Immature natural killer cell (primary cell): ENCODE measurements around the gene ACAP2. TPM values are rescaled to one million over a fixed set of nuclear protein-coding genes. Genes with fewer than 3 reads are reported as not detected.

Experiments
- DNase-seq, 3 donors: peaks; one replicate each; pipeline ENCODE4 v3.0.0; 2022; ENCODE audit warnings: mixed read lengths in 1 of 3
- H3K27ac Mint-ChIP-seq, 6 donors: one replicate each; pipeline ENCODE4 v1.8.0; 2020; ENCODE audit warnings: mixed read lengths in 6 of 6, mild to moderate bottlenecking in 5 of 6, inconsistent platforms in 4 of 6, moderate library complexity in 3 of 6
- H3K27me3 Mint-ChIP-seq, 3 donors: one replicate each; pipeline ENCODE4 v1.8.0; 2020 to 2021; ENCODE audit warnings: low read depth in 3 of 3, mild to moderate bottlenecking in 3 of 3, mixed read lengths in 3 of 3, moderate library complexity in 3 of 3, inconsistent platforms in 1 of 3
- H3K36me3 Mint-ChIP-seq, 3 donors: one replicate each; pipeline ENCODE4 v1.8.0; 2020; ENCODE audit warnings: mixed read lengths in 3 of 3, inconsistent platforms in 2 of 3, mild to moderate bottlenecking in 2 of 3
- H3K4me1 Mint-ChIP-seq, 2 donors: one replicate each; pipeline ENCODE4 v1.8.0; 2020; ENCODE audit warnings: inconsistent platforms in 2 of 2, mild to moderate bottlenecking in 2 of 2, mixed read lengths in 2 of 2, moderate library complexity in 1 of 2
- H3K4me3 Mint-ChIP-seq, 5 donors: one replicate each; pipeline ENCODE4 v1.8.0; 2020; ENCODE audit warnings: mild to moderate bottlenecking in 5 of 5, mixed read lengths in 5 of 5, inconsistent platforms in 3 of 5, moderate library complexity in 3 of 5
- H3K9me3 Mint-ChIP-seq, 6 donors: one replicate each; pipeline ENCODE4 v1.8.0; 2020; ENCODE audit warnings: mild to moderate bottlenecking in 6 of 6, mixed read lengths in 6 of 6, inconsistent platforms in 4 of 6, moderate library complexity in 3 of 6
- polyA plus RNA-seq, 3 donors: library from polyadenylated mRNA; unstranded; fragments of 300-500 nt; fragmentation: Illumina TruSeq; gene quantifications; one replicate each; pipeline ENCODE4 v1.2.3, GENCODE V29; 2021

Gene ACAP2
- polyA plus RNA-seq, 3 donors from 2014 or later, result 41.0 to 74.1 (median 53.0) TPM

DNA sequence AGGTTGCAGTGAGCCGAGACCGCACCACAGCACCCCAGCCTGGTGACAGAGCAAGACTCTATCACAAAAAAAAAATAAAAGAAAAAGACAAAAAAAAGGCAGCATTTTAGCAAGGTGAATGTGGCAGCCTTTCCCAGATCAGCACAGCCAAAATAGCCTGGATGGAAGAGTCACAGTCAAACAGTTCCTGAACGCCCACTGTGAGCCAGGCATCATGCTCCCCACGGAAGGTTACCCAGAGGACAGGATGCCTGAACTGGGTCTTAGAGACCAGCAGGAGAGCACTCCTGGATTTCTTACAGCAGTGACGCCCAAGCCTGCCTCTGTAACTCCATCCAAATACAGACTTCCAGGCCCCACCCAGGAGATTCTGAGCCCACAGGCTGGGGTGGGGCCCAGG lies 176.4 kb downstream of the ACAP2 start:
- Mint-ChIP-seq H3K36me3 (peaks cover 0 to 4% (median 0%) of the 10 kb centered on the region in 3 donors), H3K27me3 (peaks cover 0 to 2% (median 0%) of the 10 kb centered on the region in 3 donors), H3K4me1 (peaks cover 21 to 24% of the 10 kb centered on the region in 2 donors), H3K27ac (no peak overlapping the region), H3K9me3 (no peaks in the 10 kb centered on the region), H3K4me3 (no peak overlapping the region)
- DNase-seq, result no peak

DNA sequence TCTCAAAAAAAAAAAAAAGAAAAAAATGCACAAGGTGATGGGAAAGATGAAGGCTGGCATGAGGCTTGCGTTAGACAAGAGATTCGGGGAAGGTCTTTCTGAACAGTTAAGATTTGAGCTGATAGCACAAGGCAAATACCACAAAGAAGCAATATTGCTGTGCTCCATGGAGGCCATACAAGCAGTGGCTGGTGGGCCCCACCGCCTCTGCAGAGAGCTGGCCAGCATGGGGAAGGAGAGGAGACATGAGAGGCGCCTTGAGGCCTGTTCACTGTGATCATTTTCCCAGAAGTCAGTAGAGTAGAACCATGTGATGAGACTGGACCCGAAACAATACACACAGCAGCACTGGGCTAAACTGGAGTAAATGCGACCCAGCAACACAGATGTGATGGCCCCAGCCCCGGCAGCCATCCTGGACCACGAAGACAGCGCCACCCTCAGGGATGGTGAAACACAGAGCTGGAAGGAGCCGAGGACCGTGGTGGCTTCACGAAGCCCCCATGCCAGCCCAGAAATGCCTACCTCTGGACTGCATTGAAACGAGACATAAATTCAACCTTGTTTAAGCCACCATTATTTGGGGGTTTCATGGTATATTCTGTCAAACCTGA lies 177.3 kb downstream of the ACAP2 start:
- no peaks in the 10 kb centered on the region for H3K9me3 Mint-ChIP-seq
- H3K27me3 Mint-ChIP-seq, result peaks cover 2 to 5% (median 2%) of the 10 kb centered on the region in 3 donors
- H3K4me1 Mint-ChIP-seq, result peaks cover 29% of the 10 kb centered on the region in 2 donors
- peaks cover 0 to 4% (median 0%) of the 10 kb centered on the region in 3 donors for H3K36me3 Mint-ChIP-seq
- H3K27ac Mint-ChIP-seq, result no peak overlapping the region
- H3K4me3 Mint-ChIP-seq, result no peak overlapping the region
- no peak for DNase-seq

DNA sequence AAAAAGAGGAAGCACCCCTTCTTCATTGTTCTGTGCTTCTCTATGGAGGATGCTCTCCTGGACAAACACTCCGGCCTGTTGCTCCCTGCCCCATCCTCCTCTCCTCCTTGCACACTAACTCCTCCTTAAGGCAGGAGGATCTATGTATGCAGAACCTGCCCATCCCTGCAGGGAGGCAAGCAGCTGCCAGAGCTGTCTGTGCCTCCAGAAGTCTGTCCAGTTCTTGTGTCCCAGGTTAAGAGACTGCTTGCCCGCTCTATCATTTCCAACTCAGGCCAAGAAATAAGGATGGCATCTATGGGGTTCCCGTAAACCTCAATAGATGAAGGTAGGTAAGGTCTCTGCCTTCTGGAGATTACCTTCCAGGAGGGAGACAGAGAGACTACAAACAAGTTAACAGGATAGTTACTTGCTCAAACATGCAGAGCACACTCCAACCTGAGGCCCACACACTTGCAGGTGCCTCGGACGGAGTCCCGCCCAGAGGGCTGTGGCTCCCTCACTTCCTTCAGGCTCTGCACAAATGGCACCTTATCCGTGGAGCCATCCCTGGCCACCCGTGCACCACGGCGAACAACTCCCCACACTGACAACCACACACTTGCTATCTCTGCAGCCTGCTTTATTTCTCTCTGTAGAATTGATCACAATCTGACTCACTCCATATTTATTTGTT lies 178.8 kb downstream of the ACAP2 start:
- H3K4me1 Mint-ChIP-seq, result peaks cover 19% of the 10 kb centered on the region in 2 donors
- H3K36me3 Mint-ChIP-seq, result peaks cover 0 to 4% (median 0%) of the 10 kb centered on the region in 3 donors
- peaks cover 6 to 10% (median 8%) of the 10 kb centered on the region in 3 donors for H3K27me3 Mint-ChIP-seq
- DNase-seq, result no peak
- no peak overlapping the region for H3K27ac Mint-ChIP-seq
- no peaks in the 10 kb centered on the region for H3K9me3 Mint-ChIP-seq
- H3K4me3 Mint-ChIP-seq, result no peak overlapping the region

DNA sequence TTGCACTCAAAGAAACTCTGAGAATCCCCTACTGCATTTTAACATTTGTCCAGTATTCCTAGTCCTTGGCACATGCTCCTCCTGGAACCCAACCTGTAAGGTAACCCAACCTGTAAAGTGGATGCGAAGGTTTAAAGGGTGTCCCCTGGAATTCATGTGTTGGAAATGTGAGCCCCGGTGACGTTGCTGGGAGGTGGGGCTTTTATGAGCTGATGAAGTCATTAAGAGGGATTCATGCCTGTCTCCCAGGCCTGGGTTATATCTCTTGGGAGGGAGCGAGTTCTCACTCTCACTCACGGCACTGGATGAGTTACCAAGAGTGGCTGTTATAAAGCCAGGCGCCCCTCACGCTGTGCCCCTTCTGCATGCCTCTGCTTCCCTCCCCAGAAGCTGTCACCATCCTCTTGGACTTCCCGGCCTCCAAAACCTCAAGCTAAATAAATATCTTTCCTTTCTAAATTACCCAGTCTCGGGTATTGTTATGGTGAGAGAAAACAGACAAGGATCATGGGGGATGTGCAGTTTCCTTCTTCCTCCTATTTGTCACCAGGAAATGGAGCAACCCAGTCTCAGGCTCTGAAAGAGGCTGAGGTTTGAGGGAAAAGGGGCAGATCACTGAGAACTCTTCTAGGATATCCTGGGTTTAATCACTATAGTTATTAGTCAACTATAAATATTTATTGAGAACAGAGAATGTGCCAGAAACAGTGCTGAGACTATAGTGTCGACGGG lies 179.5 kb downstream of the ACAP2 start:
- Mint-ChIP-seq H3K4me1 (peaks cover 21 to 22% of the 10 kb centered on the region in 2 donors), H3K27me3 (peaks cover 6 to 10% (median 8%) of the 10 kb centered on the region in 3 donors), H3K36me3 (peaks cover 0 to 4% (median 0%) of the 10 kb centered on the region in 3 donors), H3K27ac (no peak overlapping the region), H3K9me3 (no peaks in the 10 kb centered on the region), H3K4me3 (no peak overlapping the region)
- DNase-seq, result no peak

DNA sequence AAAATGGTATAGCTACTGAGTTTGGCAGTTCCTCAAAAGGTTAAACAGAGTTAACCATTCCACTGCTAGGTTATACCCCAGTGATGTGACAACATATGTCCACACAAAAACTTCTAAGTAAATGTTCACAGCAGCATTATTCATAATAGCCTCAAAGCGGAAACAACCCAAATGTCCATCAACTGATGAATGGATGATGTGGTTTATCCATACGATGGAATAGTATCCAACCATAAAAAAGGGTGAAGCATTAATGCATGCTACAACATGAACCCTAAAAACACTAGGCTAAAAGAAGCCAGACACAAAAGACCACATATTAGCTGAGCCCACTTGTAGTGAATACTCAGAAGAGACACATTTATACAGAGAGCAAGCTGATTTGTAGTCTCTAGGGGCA lies 180.9 kb downstream of the ACAP2 start:
- H3K4me1 Mint-ChIP-seq, result peaks cover 16 to 23% of the 10 kb centered on the region in 2 donors
- no peaks in the 10 kb centered on the region for H3K9me3 Mint-ChIP-seq
- no peak for DNase-seq
- peaks cover 6 to 10% (median 8%) of the 10 kb centered on the region in 3 donors for H3K27me3 Mint-ChIP-seq
- H3K36me3 Mint-ChIP-seq, result peaks cover 0 to 4% (median 0%) of the 10 kb centered on the region in 3 donors
- peak overlapping the region in 1 of 6 donors; percentile 49 for H3K27ac Mint-ChIP-seq
- H3K4me3 Mint-ChIP-seq, result peak overlapping the region in 1 of 5 donors; percentile 43

DNA sequence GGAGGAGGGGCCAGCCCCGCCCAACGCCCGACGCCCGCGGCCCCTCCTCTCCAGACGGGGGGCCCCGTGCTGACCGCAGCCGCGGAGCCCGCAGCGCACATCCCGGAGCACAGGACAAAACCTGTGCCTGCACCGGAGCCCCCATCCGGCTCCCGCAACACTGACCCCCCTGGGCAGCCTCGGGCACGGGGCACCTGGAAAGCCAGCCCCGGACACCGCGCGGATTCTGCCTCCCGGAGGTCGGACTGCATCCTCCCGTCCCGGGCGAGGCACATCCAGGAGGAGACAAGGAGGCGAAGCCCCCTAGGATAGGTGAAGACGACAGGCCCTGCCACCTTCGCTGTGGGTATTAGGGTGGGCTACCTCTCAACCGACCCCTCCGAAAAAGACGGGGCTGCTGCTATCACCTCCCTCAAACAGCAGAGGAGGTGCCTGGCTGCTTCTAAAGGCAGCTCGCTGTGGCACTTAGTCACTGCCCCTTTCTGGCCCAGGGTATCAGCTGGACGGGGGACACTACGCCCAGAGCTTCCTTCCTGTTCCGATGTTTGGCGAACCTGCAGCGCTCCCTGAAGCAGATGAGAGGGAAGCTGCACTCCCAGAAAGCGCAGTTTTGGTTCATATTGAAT lies 182.4 kb downstream of the ACAP2 start:
- DNase-seq, result no peak
- peaks cover 16 to 23% of the 10 kb centered on the region in 2 donors for H3K4me1 Mint-ChIP-seq
- H3K27ac Mint-ChIP-seq, result peak overlapping the region; percentile 74 to 90 (median 85)
- peak overlapping the region; percentile 79 to 82 (median 82) for H3K4me3 Mint-ChIP-seq
- H3K36me3 Mint-ChIP-seq, result peaks cover 0 to 3% (median 0%) of the 10 kb centered on the region in 3 donors
- no peaks in the 10 kb centered on the region for H3K9me3 Mint-ChIP-seq
- peaks cover 6 to 10% (median 8%) of the 10 kb centered on the region in 3 donors for H3K27me3 Mint-ChIP-seq

DNA sequence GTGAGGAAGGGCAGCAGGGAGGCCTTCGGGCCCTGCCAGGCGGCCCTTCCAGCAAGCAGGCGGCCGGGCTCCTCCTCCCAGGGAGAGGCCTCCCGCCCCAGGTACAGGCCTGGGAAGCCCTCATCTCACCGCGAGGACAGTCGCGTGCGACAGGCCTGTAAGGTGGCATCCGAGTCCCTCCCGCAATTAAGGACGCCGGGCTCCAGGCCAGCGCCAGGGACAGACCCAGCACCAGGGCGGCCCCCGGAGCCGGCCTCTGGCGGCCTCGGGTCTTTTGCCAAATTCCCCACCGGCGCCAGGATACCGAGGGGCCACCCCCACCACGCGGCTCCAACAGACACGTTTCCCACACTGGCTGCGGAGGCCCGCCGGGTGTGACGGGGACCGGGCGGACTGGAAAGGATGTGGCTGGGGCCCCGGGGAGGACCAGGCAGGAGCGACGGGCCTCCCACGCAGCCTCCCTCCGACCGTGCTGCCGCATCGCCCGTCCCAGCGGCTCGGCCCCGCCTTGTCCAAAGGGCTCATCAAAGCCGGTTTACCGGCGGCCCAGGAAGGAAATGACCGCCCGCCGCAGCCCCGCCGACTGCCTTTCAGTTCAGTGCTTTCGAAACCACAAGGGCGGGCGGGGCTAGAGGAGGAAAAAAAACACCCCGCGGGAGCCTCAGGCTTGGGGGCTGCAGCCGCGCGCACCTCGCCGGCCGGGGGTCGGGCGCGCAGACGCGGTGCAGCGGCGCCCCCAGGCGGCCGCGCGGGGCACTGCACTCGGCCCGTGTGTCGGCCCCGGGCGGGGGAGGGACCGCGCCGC lies 183.1 kb downstream of the ACAP2 start:
- H3K36me3 Mint-ChIP-seq, result no peaks in the 10 kb centered on the region

DNA sequence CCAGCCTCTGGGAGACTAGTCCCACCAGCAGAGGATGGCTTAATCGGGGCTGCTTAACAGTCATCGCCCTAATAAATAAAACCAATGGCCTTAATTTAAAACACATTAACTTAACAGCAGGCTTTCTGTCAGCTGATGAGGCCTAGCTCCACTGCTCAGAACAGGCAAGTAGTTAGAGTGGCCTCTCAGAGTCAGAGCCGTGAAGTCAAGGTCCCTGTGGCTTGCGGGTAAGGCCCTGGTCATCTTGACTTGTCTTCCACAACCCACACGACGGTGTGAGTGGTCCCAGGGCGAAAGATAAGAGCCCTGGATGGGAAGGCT lies 183.7 kb downstream of the ACAP2 start:
- Mint-ChIP-seq H3K9me3 (no peaks in the 10 kb centered on the region), H3K27ac (peak overlapping the region; percentile 90 to 96 (median 92)), H3K27me3 (peaks cover 6 to 10% (median 7%) of the 10 kb centered on the region in 3 donors), H3K4me1 (peaks cover 16 to 24% of the 10 kb centered on the region in 2 donors), H3K36me3 (no peaks in the 10 kb centered on the region), H3K4me3 (peak overlapping the region in 4 of 5 donors; percentile 29 to 70 (median 38))
- no peak for DNase-seq

More for the DNA sequence above, 183.1 kb downstream of the ACAP2 start:
- Mint-ChIP-seq H3K27me3 (peaks cover 6 to 10% (median 8%) of the 10 kb centered on the region in 3 donors), H3K27ac (peak overlapping the region; percentile 88 to 96 (median 90)), H3K9me3 (no peaks in the 10 kb centered on the region), H3K4me3 (peak overlapping the region; percentile 68 to 80 (median 68)), H3K4me1 (peaks cover 16 to 23% of the 10 kb centered on the region in 2 donors)
- DNase-seq, result peak; percentile 94 to 96 (median 95)

DNA sequence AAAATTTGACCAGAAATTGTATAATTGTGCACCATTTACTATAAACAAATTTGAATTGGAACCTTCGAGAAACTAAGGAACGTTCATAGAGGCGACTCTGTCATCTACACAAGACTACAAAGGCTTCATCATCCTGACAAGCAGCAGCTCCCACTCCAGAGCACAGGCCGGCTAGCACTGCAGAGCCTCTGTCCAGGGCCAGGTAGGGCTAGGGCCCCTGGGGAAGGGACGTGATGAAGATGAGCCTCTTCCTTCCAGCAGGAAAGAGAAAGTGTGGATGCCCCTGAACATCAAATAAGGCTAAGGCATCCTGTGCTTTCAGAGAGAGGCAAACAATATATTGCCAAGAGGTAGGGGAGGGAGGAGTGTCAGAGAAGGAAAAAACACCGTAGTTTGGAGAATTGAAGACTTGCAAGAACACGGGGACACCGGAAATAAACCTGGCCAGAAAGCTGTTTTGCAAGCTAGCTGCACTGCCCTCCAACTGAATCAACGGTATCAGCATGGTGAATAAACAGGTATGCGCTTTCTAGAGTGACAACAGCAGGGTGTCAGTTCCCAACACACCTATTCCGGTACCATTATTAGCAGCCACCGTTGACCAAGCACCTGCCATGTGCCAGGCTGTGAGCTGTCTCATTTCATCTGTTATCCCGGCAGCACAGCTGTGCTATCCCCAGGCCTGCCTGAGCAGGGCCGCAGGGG lies 184.2 kb downstream of the ACAP2 start:
- Mint-ChIP-seq H3K9me3 (no peaks in the 10 kb centered on the region), H3K27ac (peak overlapping the region; percentile 90 to 96 (median 92)), H3K4me1 (peaks cover 16 to 24% of the 10 kb centered on the region in 2 donors), H3K27me3 (peaks cover 6 to 10% (median 7%) of the 10 kb centered on the region in 3 donors), H3K4me3 (peak overlapping the region; percentile 38 to 70 (median 54)), H3K36me3 (no peaks in the 10 kb centered on the region)
- DNase-seq, result peak in 1 of 3 donors; percentile 7

DNA sequence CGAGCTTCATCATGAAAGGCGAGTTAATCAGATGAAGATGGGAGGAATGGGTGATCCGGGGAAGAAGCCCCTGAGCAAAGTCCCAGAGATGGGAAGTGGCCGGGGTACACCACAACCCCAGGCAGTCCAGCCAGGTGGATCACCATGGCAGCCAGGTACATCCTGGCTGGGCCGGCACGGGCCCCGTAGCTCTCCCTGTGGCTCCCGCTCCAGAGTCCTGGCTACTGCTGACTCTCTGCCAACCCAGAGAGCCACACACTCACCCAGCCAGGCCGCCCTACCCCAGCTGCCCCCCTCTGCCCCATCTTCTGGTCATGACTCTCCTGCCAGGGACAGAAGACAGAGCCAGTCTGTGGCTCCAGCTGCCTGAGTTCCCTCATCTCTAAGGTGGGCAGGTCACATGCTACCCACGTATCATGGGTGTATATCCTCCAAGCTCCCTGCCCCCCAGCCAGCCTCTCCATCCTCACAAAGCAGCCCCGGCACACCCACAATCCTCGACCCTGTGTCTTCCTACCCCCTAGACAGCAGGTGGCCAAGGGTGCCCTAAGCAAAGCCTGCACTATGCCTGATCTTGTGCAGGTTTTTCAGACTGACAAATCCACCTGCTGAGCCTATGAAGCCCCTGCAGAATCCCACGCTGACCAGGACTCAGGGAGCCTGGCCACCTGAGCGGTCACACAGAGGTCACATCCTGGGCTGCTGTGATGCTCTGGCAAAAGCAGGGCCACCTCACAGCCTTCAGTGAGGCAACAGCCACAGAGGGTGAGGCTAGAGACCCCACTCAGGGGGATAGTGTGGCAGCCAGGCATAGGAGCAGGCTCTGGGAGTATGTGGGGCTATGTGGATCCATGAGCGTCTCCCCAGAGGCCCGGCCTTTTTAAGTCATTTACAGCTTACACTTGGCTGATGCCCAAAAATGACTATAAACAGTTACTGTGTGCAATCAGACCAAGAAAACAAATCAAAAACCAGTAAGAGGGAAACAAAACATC lies 185.1 kb downstream of the ACAP2 start:
- DNase-seq, result no peak
- Mint-ChIP-seq H3K4me3 (peak overlapping the region; percentile 17 to 70 (median 54)), H3K27me3 (peaks cover 6 to 10% (median 7%) of the 10 kb centered on the region in 3 donors)

DNA sequence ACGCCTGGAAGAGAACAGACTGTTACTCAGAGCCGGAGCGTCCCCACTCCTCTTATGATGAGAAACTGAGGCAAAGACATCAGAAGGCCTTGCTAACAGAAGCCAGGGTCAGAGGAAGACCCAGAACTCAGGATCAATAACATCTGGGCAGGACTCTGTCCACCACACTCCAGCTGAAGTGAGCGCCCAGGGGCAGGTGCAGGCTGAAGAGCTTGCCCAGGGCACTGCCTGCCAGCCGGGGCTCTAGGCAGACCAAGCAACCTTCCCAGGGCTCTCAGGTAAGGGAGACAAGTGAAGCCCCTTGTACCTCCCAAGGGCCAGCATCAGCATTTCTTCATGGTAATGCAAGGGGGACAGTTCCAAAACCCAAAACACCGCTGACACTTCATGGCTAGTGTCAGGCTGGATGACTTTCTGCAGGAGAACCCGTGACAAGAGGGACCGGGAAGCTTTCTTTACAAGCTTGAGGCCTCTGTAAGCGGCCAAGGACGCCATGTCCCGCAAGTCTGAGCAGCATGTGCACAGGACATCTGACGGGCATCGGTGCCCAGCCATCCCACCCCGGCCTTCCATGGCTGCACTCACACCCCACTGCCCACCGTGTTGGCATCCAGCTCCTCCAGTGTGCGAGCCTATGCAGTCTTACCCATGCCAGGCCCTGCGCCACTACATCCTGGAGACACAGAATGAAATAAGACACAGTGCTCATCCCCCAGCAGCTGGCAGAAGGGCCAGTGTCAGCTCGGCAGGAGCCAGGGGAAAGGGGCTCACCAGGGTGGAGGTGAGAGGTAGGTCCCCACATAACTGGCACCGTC lies 186.0 kb downstream of the ACAP2 start:
- H3K4me1 Mint-ChIP-seq, result peaks cover 26 to 28% of the 10 kb centered on the region in 2 donors
- no peaks in the 10 kb centered on the region for H3K9me3 Mint-ChIP-seq
- H3K27me3 Mint-ChIP-seq, result peaks cover 6 to 10% (median 7%) of the 10 kb centered on the region in 3 donors
- H3K4me3 Mint-ChIP-seq, result no peak overlapping the region
- H3K27ac Mint-ChIP-seq, result peak overlapping the region in 2 of 6 donors; percentile 27 to 41
- no peaks in the 10 kb centered on the region for H3K36me3 Mint-ChIP-seq
- no peak for DNase-seq

More for the DNA sequence above, 185.1 kb downstream of the ACAP2 start:
- Mint-ChIP-seq H3K36me3 (no peaks in the 10 kb centered on the region), H3K4me1 (peaks cover 17 to 25% of the 10 kb centered on the region in 2 donors), H3K9me3 (no peaks in the 10 kb centered on the region), H3K27ac (peak overlapping the region; percentile 90 to 96 (median 92))
